Keratinocyte (primary cell): Measurements from ENCODE around the gene HES7. TPM values are rescaled to one million over a fixed set of nuclear protein-coding genes. Genes with fewer than 3 reads are reported as not detected.

ENCODE experiments used
- DNase-seq: peaks from one replicate; pipeline ENCODE4 v3.0.0-alpha.2; 2011; ENCODE audit warnings: low read depth, missing footprints, low spot score
- FAIRE-seq: peaks from 2 replicates; lab custom pipeline; 2011; peaks lifted over from hg19 to GRCh38; lab: Jason Lieb, UNC
- H2AFZ ChIP-seq: 2 replicates; pipeline ENCODE4 v1.6.0; 2012; ENCODE audit warnings: low read length, control low read depth, inconsistent platforms; ENCODE audit not compliant: control insufficient read depth
- H3K27ac ChIP-seq: 2 replicates; pipeline ENCODE4 v1.5.1; 2011; ENCODE audit warnings: low read length; ENCODE audit not compliant: control insufficient read depth, insufficient read depth
- H3K27me3 ChIP-seq: 3 replicates; pipeline ENCODE4 v1.6.0; 2011; ENCODE audit warnings: low read length; ENCODE audit not compliant: control insufficient read depth, insufficient read depth; ENCODE audit errors: extremely low read depth
- H3K36me3 ChIP-seq, 2 experiments: 2 replicates in 1 of 2; 3 replicates in 1 of 2; pipeline ENCODE4 v1.5.1; 2011; ENCODE audit warnings: low read length in 2 of 2, mild to moderate bottlenecking in 1 of 2; ENCODE audit not compliant: control insufficient read depth in 2 of 2, insufficient read depth in 2 of 2; ENCODE audit errors: extremely low read depth in 1 of 2
- H3K4me1 ChIP-seq: 3 replicates; pipeline ENCODE4 v1.5.1; 2011; ENCODE audit warnings: low read length; ENCODE audit not compliant: control insufficient read depth, insufficient read depth; ENCODE audit errors: extremely low read depth
- H3K4me2 ChIP-seq: 3 replicates; pipeline ENCODE4 v1.6.0; 2011; ENCODE audit warnings: low read depth, low read length; ENCODE audit not compliant: control insufficient read depth, insufficient read depth; ENCODE audit errors: extremely low read depth
- H3K4me3 ChIP-seq, 3 experiments: fragments of 200-600 bp in 1 of 3; sonication (generic) in 1 of 3; 2 replicates in 2 of 3; 3 replicates in 1 of 3; pipeline ENCODE4 v1.5.1; 2011 to 2016; ENCODE audit warnings: low read length in 3 of 3, mild to moderate bottlenecking in 3 of 3, control low read depth in 2 of 3, inconsistent platforms in 1 of 3, low read depth in 1 of 3, mixed read lengths in 1 of 3, mixed run types in 1 of 3, moderate library complexity in 1 of 3; ENCODE audit not compliant: control insufficient read depth in 2 of 3, insufficient read depth in 2 of 3; ENCODE audit errors: extremely low read depth in 1 of 3
- H3K79me2 ChIP-seq: 2 replicates; pipeline ENCODE4 v1.6.0; 2012; ENCODE audit warnings: low read length; ENCODE audit not compliant: control insufficient read depth, insufficient read depth
- H3K9ac ChIP-seq: 3 replicates; pipeline ENCODE4 v1.6.0; 2011; ENCODE audit warnings: low read length; ENCODE audit not compliant: control insufficient read depth, insufficient read depth; ENCODE audit errors: extremely low read depth
- H3K9me1 ChIP-seq: 3 replicates; pipeline ENCODE4 v1.6.0; 2011; ENCODE audit warnings: low read length; ENCODE audit not compliant: control insufficient read depth, insufficient read depth; ENCODE audit errors: extremely low read depth
- H3K9me3 ChIP-seq: 2 replicates; pipeline ENCODE4 v1.5.1; 2012; ENCODE audit warnings: low read depth, low read length; ENCODE audit not compliant: control insufficient read depth
- H4K20me1 ChIP-seq: 3 replicates; pipeline ENCODE4 v1.6.0; 2011; ENCODE audit warnings: low read length; ENCODE audit not compliant: control insufficient read depth, insufficient read depth; ENCODE audit errors: extremely low read depth
- CTCF ChIP-seq, 3 experiments: IDR thresholded peaks in 1 of 3; conservative IDR thresholded peaks in 1 of 3; optimal IDR thresholded peaks in 1 of 3; 2 replicates in 2 of 3; 3 replicates in 1 of 3; pipeline versions ENCODE3 to v1.5.1; 2011; ENCODE audit warnings: low read length in 3 of 3, mild to moderate bottlenecking in 3 of 3, moderate library complexity in 2 of 3, control low read depth in 1 of 3, inconsistent platforms in 1 of 3; ENCODE audit not compliant: insufficient read depth in 2 of 3; ENCODE audit errors: extremely low read depth in 1 of 3
- EZH2 ChIP-seq: IDR thresholded peaks from one replicate; pipeline ENCODE4 v1.6.1; 2012; ENCODE audit warnings: inconsistent platforms, mild to moderate bottlenecking, low read length, moderate library complexity
- dilution Hi-C: fragments of 300-500 bp; cut with MboI; formaldehyde crosslinking; loops from one replicate; pipeline ENCODE4 v1.7.0; 2020; ENCODE audit warnings: low sequenced_read_pairs; ENCODE audit not compliant: extremely low pct_ligation_motif_present
- polyA plus RNA-seq, 5 experiments: library from polyadenylated mRNA; depleted of rRNA in 3 of 5; stranded (reverse) in 3 of 5; stranded (forward) in 1 of 5; unstranded in 1 of 5; fragments of >200 nt; gene quantifications; 1 replicate in 1 of 5; 2 replicates in 3 of 5; 3 replicates in 1 of 5; pipeline versions ENCODE4 v1.2.1 to v1.2.3, GENCODE V29; 2011 to 2012; ENCODE audit warnings: missing spikeins in 2 of 5, low read depth in 1 of 5, low replicate concordance in 1 of 5

Gene HES7
- polyA plus RNA-seq, 1 donor (not counting 4 experiments of a cell fraction or from before 2014, with no cell fraction given): 0.33 TPM

- Histone ChIP-seq H3K4me2 (no peak overlapping the region), H3K27ac (no peak overlapping the region), H3K36me3 (no peaks in the 10 kb centered on the region), H3K9me3 (no peaks in the 10 kb centered on the region), H3K9me1 (no peaks in the 10 kb centered on the region), H3K27me3 (peaks cover 38% of the 10 kb centered on the region), H3K9ac (no peak overlapping the region), H3K4me3 (no peak overlapping the region), H3K4me1 (peaks cover 24% of the 10 kb centered on the region), H3K79me2 (no peaks in the 10 kb centered on the region), H2AFZ (no peak overlapping the region), H4K20me1 (no peaks in the 10 kb centered on the region)
- dilution Hi-C loops: no loop called here
- TF ChIP-seq EZH2: no peak
- TF ChIP-seq CTCF (optimal IDR thresholded peaks at IDR 0.05 in 1 of 3, IDR thresholded peaks at IDR 0.05 in 1 of 3, conservative IDR thresholded peaks at IDR 0.05 in 1 of 3; ENCODE audit: extremely low read depth in 1 of 3, insufficient read depth in 2 of 3, low read length in 3 of 3): no peak
- no peak for FAIRE-seq
- DNase-seq: no peak
Observed at GRCh38 chr17:8076502-8077266, 47.2 kb downstream of the HES7 start.

- Histone ChIP-seq H3K79me2 (no peaks in the 10 kb centered on the region), H3K27me3 (peaks cover 43% of the 10 kb centered on the region), H3K9me3 (no peaks in the 10 kb centered on the region), H2AFZ (no peak overlapping the region), H3K9ac (no peak overlapping the region), H3K4me2 (no peak overlapping the region), H4K20me1 (no peaks in the 10 kb centered on the region), H3K36me3 (no peaks in the 10 kb centered on the region), H3K4me3 (no peak overlapping the region), H3K4me1 (peaks cover 24% of the 10 kb centered on the region), H3K27ac (no peak overlapping the region), H3K9me1 (no peaks in the 10 kb centered on the region)
- dilution Hi-C loops: no loop called here
- no peak for TF ChIP-seq EZH2
- FAIRE-seq: no peak
- no peak for DNase-seq
Observed at GRCh38 chr17:8075574-8076342, 48.1 kb downstream of the HES7 start.
